Measurements from ENCODE around the gene TPX2.

- TF ChIP-seq CTCF (IDR thresholded peaks at IDR 0.05; ENCODE audit: poor library complexity, severe bottlenecking) (no peak), RAD21 (conservative IDR thresholded peaks at IDR 0.05) (no peak), POLR2AphosphoS5 (IDR thresholded peaks at IDR 0.05) (no peak), TAF1 (IDR thresholded peaks at IDR 0.05; ENCODE audit: low read depth) (no peak), EP300 (conservative IDR thresholded peaks at IDR 0.05; ENCODE audit: poor library complexity, severe bottlenecking) (no peak), SMC3 (conservative IDR thresholded peaks at IDR 0.05; ENCODE audit: poor library complexity) (no peak), EZH2 (IDR thresholded peaks at IDR 0.05; ENCODE audit: borderline replicate concordance, insufficient read depth, low read length, poor library complexity, severe bottlenecking) (no peak)
Observed at GRCh38 chr20:31705598-31706597, 33.2 kb upstream of the TPX2 start.
